OCI-LY7 (cell line): Measurements from ENCODE around the gene SEMA5A. TPM values are rescaled to one million over a fixed set of nuclear protein-coding genes. Genes with fewer than 3 reads are reported as not detected.

Experiments
- BruUV-seq: library from RNA; stranded (reverse); fragments of 400-500 nt; replicated peaks from 2 replicates; lab custom pipeline; 2021; lab: Mats Ljungman, UMichigan
- CTCF ChIA-PET: fragments of 300-600 bp; sonication (Branson Sonifier 250); formaldehyde crosslinking; loops from one replicate; lab custom pipeline; 2022; ENCODE audit warnings: antibody characterized with exemption; ENCODE audit not compliant: unreplicated experiment; lab: Charles Lee
- POLR2A ChIA-PET: fragments of 300-600 bp; sonication (Branson Sonifier 250); formaldehyde crosslinking; loops from one replicate; lab custom pipeline; 2022; ENCODE audit warnings: antibody characterized with exemption; lab: Charles Lee
- DNase-seq: peaks from one replicate; pipeline ENCODE4 v3.0.0-alpha.2; 2015; ENCODE audit warnings: low spot score
- H2AFZ ChIP-seq: fragments of 200-600 bp; sonication (generic), shearing (Covaris generic); 2 replicates; pipeline ENCODE4 v1.6.1; 2014; ENCODE audit warnings: mild to moderate bottlenecking, antibody characterized with exemption, low read length, moderate library complexity
- H3K27ac ChIP-seq: fragments of 200-600 bp; sonication (generic); 2 replicates; pipeline ENCODE4 v1.5.1; 2014; ENCODE audit warnings: mixed run types, low read depth, mild to moderate bottlenecking, moderate library complexity, low read length, inconsistent platforms; ENCODE audit not compliant: poor library complexity, severe bottlenecking
- H3K36me3 ChIP-seq: fragments of 200-600 bp; sonication (generic); 2 replicates; pipeline ENCODE4 v1.6.1; 2014; ENCODE audit warnings: mild to moderate bottlenecking, antibody characterized with exemption, low read length, moderate library complexity, mixed read lengths; ENCODE audit not compliant: insufficient read depth
- H3K4me1 ChIP-seq: fragments of 200-600 bp; sonication (generic); 2 replicates; pipeline ENCODE4 v1.5.1; 2014; ENCODE audit warnings: mild to moderate bottlenecking, low read length; ENCODE audit not compliant: insufficient read depth, poor library complexity, severe bottlenecking
- H3K4me2 ChIP-seq: fragments of 200-600 bp; sonication (generic); 2 replicates; pipeline ENCODE4 v1.6.1; 2014; ENCODE audit warnings: mild to moderate bottlenecking, low read length
- H3K4me3 ChIP-seq: fragments of 200-600 bp; sonication (generic); 2 replicates; pipeline ENCODE4 v1.5.1; 2014; ENCODE audit warnings: mild to moderate bottlenecking, low read depth, low read length; ENCODE audit not compliant: poor library complexity, severe bottlenecking
- H3K79me2 ChIP-seq: fragments of 200-600 bp; sonication (generic); 2 replicates; pipeline ENCODE4 v1.6.1; 2016; ENCODE audit warnings: low read depth, mild to moderate bottlenecking, low read length, moderate library complexity, mixed read lengths; ENCODE audit not compliant: insufficient read depth
- H3K9me2 ChIP-seq: fragments of 200-600 bp; sonication (generic); 2 replicates; pipeline ENCODE4 v1.6.1; 2016; ENCODE audit warnings: mild to moderate bottlenecking, low read length, mixed read lengths; ENCODE audit not compliant: insufficient read depth
- H3K9me3 ChIP-seq: fragments of 200-600 bp; sonication (generic); 2 replicates; pipeline ENCODE4 v1.6.1; 2014; ENCODE audit warnings: mild to moderate bottlenecking, mixed run types, low read length, mixed read lengths
- H4K20me1 ChIP-seq: fragments of 200-600 bp; sonication (generic); 2 replicates; pipeline ENCODE4 v1.6.1; 2014; ENCODE audit warnings: mild to moderate bottlenecking, antibody characterized with exemption, low read length, moderate library complexity, mixed read lengths; ENCODE audit not compliant: insufficient read depth
- EZH2phosphoT487 ChIP-seq: fragments of 200-600 bp; sonication (generic); IDR thresholded peaks from 2 replicates; pipeline ENCODE4 v1.6.1; 2018; ENCODE audit warnings: low read depth, borderline replicate concordance, mild to moderate bottlenecking, mixed run types, antibody characterized with exemption, low read length, moderate library complexity, mixed read lengths
- intact Hi-C: fragments of 100-400 bp; cut with micrococcal nuclease; formaldehyde crosslinking; loops from one replicate; pipeline ENCODE4 v1.10.0; 2022; ENCODE audit not compliant: unreplicated experiment
- total RNA-seq, 2 experiments: library from RNA; depleted of rRNA in 1 of 2; stranded (reverse); fragments of >200 nt in 1 of 2; shearing (Covaris generic) in 1 of 2; gene quantifications; 2 replicates each; pipeline ENCODE4 v1.2.3, GENCODE V29; 2014 to 2022
- TF ChIP-seq, protein P1 (sequence below): fragments of 200-600 bp; sonication (generic); conservative IDR thresholded peaks from 2 replicates; pipeline ENCODE4 v1.5.1; 2014; ENCODE audit warnings: mild to moderate bottlenecking, antibody characterized with exemption, low read length, moderate library complexity, mixed read lengths

Gene SEMA5A
- total RNA-seq, 2 experiments from 2014 or later, result not detected

DNA sequence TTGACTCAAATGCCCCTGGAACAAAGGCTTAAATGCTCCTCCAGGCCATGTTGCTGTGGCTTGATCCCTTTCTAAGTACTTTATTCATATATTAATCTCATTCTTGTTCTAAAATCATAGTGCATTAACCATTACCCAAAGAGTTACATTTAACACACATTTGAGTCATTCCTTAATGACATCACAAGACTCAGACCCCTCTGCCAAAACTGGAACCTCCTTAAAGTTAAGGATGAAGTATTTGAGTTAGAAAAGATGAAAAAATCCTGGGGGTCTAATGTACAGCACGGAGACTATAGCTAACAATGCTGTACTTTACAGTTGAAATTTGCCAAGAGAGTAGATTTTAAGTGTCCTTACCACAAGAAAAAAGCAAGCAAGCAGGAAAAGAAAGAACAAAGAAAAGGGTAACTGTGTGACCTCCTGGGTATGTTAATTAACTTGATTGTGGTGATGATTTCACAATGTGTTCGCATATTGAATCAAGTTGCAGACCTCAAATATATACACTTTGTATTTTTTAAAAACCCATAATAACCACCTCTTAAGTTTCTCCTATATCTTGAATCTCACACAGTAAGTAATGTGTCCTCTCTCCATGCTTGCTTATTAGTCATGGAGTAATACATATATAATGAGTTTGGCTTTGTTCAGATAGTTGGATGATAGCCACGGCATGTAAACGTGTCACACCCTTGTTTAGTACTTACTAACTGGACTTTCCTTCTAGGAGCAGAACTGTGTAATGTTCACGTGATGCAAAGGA lies 376.9 kb downstream of the SEMA5A start:
- Histone ChIP-seq H3K79me2 (no peaks in the 10 kb centered on the region), H3K36me3 (no peaks in the 10 kb centered on the region), H3K4me1 (no peaks in the 10 kb centered on the region), H2AFZ (no peak overlapping the region), H3K9me2 (no peaks in the 10 kb centered on the region), H4K20me1 (no peaks in the 10 kb centered on the region), H3K4me3 (no peak overlapping the region), H3K27ac (no peak overlapping the region), H3K4me2 (no peak overlapping the region), H3K9me3 (no peaks in the 10 kb centered on the region)
- CTCF ChIA-PET, result interaction anchor here (0.6 kb wide), 1 partner anchor 29 kb away, joined by 3 read pairs; no protein-coding TSS in a partner anchor
- BruUV-seq, result no TSS peak
- intact Hi-C loops, result no loop called here
- POLR2A ChIA-PET, result interaction anchor here (0.6 kb wide), 1 partner anchor 1237 kb away, joined by 3 read pairs; no protein-coding TSS in a partner anchor
- TF ChIP-seq, protein P1, sequence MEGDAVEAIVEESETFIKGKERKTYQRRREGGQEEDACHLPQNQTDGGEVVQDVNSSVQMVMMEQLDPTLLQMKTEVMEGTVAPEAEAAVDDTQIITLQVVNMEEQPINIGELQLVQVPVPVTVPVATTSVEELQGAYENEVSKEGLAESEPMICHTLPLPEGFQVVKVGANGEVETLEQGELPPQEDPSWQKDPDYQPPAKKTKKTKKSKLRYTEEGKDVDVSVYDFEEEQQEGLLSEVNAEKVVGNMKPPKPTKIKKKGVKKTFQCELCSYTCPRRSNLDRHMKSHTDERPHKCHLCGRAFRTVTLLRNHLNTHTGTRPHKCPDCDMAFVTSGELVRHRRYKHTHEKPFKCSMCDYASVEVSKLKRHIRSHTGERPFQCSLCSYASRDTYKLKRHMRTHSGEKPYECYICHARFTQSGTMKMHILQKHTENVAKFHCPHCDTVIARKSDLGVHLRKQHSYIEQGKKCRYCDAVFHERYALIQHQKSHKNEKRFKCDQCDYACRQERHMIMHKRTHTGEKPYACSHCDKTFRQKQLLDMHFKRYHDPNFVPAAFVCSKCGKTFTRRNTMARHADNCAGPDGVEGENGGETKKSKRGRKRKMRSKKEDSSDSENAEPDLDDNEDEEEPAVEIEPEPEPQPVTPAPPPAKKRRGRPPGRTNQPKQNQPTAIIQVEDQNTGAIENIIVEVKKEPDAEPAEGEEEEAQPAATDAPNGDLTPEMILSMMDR, result no peak
- no peak for TF ChIP-seq EZH2phosphoT487
- DNase-seq, result no peak

GRCh38 chr5:9166202-9167112 lies 379.4 kb downstream of the SEMA5A start:
- DNase-seq, result no peak
- Histone ChIP-seq H3K4me1 (no peaks in the 10 kb centered on the region), H3K9me2 (no peaks in the 10 kb centered on the region), H3K27ac (no peak overlapping the region), H4K20me1 (no peaks in the 10 kb centered on the region), H3K9me3 (no peaks in the 10 kb centered on the region), H3K4me2 (no peak overlapping the region), H3K79me2 (no peaks in the 10 kb centered on the region), H3K4me3 (no peak overlapping the region), H3K36me3 (no peaks in the 10 kb centered on the region), H2AFZ (no peak overlapping the region)
- CTCF ChIA-PET, result interaction anchor here (0.9 kb wide), 1 partner anchor 31 kb away, joined by 5 read pairs; no protein-coding TSS in a partner anchor
- TF ChIP-seq, protein P1, result no peak
- TF ChIP-seq EZH2phosphoT487, result no peak
- BruUV-seq, result no TSS peak
- POLR2A ChIA-PET, result no interaction called here
- intact Hi-C loops, result no loop called here
